Measurements from ENCODE around the gene CD3E.

GRCh38 chr11:118334745-118335144, 30.2 kb downstream of the CD3E start:
- TF ChIP-seq RBM39 (IDR thresholded peaks at IDR 0.05; ENCODE audit: low read depth, low read length, poor library complexity, severe bottlenecking) (no peak), ATF3 (CRISPR knock-in tag; IDR thresholded peaks at IDR 0.05) (no peak), ZNF281 (CRISPR knock-in tag; IDR thresholded peaks at IDR 0.05; ENCODE audit: borderline replicate concordance) (no peak), ZBTB40 (IDR thresholded peaks at IDR 0.05) (no peak), ZBTB40 (CRISPR knock-in tag; IDR thresholded peaks at IDR 0.05) (no peak), SMC3 (IDR thresholded peaks at IDR 0.05; ENCODE audit: low read length) (no peak), SP2 (CRISPR knock-in tag; IDR thresholded peaks at IDR 0.05) (no peak), REST (IDR thresholded peaks at IDR 0.05; ENCODE audit: borderline replicate concordance in 1 of 2, low read depth in 1 of 2, low read length in 2 of 2) (no peak), U2AF2 (IDR thresholded peaks at IDR 0.05; ENCODE audit: low read depth, low read length) (no peak), GABPA (IDR thresholded peaks at IDR 0.05; ENCODE audit: low read depth, low read length) (no peak), GABPA (CRISPR knock-in tag; IDR thresholded peaks at IDR 0.05; ENCODE audit: low read depth) (no peak), NFKBIZ (CRISPR knock-in tag; IDR thresholded peaks at IDR 0.05) (no peak)
